Measurements from ENCODE around the gene LAMA2.
A peak's percentile ranks its signal among the peaks of the same experiment; 100 is the strongest.

Gene LAMA2

GRCh38 chr6:129273161-129273560 is 390.2 kb downstream of the LAMA2 start:
- DNase-seq (ENCODE audit: low read depth): no peak

GRCh38 chr6:129276461-129276860 is 393.5 kb downstream of the LAMA2 start:
- no peak for DNase-seq (ENCODE audit: low read depth)

GRCh38 chr6:129276986-129277385 is 394.0 kb downstream of the LAMA2 start:
- no peak for DNase-seq (ENCODE audit: low read depth)

- no peak for DNase-seq (ENCODE audit: low read depth)
Measured at GRCh38 chr6:129279343-129280292, 396.7 kb downstream of the LAMA2 start.

GRCh38 chr6:129280293-129280644 is 397.3 kb downstream of the LAMA2 start:
- no peak for DNase-seq (ENCODE audit: low read depth)

- no peak for DNase-seq (ENCODE audit: low read depth)
Measured at GRCh38 chr6:129280749-129281148, 397.8 kb downstream of the LAMA2 start.

- no peak for DNase-seq (ENCODE audit: low read depth)
Measured at GRCh38 chr6:129281168-129281796, 398.3 kb downstream of the LAMA2 start.

GRCh38 chr6:129282019-129282418 is 399.1 kb downstream of the LAMA2 start:
- DNase-seq (ENCODE audit: low read depth): no peak

- no peak for DNase-seq (ENCODE audit: low read depth)
Measured at GRCh38 chr6:129284225-129284624, 401.3 kb downstream of the LAMA2 start.

GRCh38 chr6:129287231-129288177 is 404.6 kb downstream of the LAMA2 start:
- no peak for DNase-seq (ENCODE audit: low read depth)

GRCh38 chr6:129289442-129289841 is 406.5 kb downstream of the LAMA2 start:
- DNase-seq (ENCODE audit: low read depth): no peak

- no peak for DNase-seq (ENCODE audit: low read depth)
Measured at GRCh38 chr6:129292836-129293235, 409.9 kb downstream of the LAMA2 start.

GRCh38 chr6:129297592-129297991 is 414.7 kb downstream of the LAMA2 start:
- DNase-seq (ENCODE audit: low read depth): no peak

- no peak for DNase-seq (ENCODE audit: low read depth)
Measured at GRCh38 chr6:129302671-129303070, 419.7 kb downstream of the LAMA2 start.

GRCh38 chr6:129306826-129307225 is 423.9 kb downstream of the LAMA2 start:
- no peak for DNase-seq (ENCODE audit: low read depth)

- DNase-seq (ENCODE audit: low read depth): no peak
Measured at GRCh38 chr6:129307845-129308244, 424.9 kb downstream of the LAMA2 start.

- DNase-seq (ENCODE audit: low read depth): no peak
Measured at GRCh38 chr6:129309154-129309553, 426.2 kb downstream of the LAMA2 start.

GRCh38 chr6:129312880-129313279 is 429.9 kb downstream of the LAMA2 start:
- peak; percentile 67 for DNase-seq (ENCODE audit: low read depth)

- DNase-seq (ENCODE audit: low read depth): no peak
Measured at GRCh38 chr6:129314575-129314974, 431.6 kb downstream of the LAMA2 start.

- peak; percentile 44 for DNase-seq (ENCODE audit: low read depth)
Measured at GRCh38 chr6:129317931-129318820, 435.2 kb downstream of the LAMA2 start.

GRCh38 chr6:129320892-129321291 is 438.0 kb downstream of the LAMA2 start:
- no peak for DNase-seq (ENCODE audit: low read depth)

All from ELR (cell line).